ENCODE measurements around the gene OARD1.

DNA sequence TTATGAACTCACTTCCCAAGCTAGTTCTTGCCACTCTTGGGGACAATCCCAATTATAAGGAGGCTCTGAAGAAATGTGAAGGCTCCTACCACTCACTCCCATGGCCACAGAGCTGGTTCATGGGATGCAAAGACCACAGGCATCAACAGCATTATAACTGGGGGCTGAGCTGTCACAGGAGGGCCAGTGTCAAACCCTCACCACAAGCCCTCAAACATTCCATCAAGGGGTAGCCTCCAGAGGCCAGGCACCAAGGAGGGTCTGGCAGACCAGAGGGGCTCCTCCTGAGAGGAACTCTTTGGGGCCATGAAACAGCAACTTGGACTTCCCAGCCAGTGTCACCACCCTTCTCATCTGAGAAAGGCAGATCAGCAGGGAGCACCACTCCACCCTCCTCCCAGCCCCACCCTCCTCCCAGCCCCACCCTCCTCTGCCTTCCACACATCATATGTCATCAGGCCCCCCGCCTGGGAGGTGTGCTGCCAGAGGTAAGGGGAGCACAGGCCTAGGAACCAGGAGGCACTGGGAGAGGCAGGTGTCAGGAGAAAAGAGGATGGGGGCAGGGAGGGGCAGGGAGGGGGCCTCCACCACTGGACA is 31.1 kb downstream of the OARD1 start:
- TF ChIP-seq, protein P1, sequence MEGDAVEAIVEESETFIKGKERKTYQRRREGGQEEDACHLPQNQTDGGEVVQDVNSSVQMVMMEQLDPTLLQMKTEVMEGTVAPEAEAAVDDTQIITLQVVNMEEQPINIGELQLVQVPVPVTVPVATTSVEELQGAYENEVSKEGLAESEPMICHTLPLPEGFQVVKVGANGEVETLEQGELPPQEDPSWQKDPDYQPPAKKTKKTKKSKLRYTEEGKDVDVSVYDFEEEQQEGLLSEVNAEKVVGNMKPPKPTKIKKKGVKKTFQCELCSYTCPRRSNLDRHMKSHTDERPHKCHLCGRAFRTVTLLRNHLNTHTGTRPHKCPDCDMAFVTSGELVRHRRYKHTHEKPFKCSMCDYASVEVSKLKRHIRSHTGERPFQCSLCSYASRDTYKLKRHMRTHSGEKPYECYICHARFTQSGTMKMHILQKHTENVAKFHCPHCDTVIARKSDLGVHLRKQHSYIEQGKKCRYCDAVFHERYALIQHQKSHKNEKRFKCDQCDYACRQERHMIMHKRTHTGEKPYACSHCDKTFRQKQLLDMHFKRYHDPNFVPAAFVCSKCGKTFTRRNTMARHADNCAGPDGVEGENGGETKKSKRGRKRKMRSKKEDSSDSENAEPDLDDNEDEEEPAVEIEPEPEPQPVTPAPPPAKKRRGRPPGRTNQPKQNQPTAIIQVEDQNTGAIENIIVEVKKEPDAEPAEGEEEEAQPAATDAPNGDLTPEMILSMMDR (IDR thresholded peaks at IDR 0.05; ENCODE audit: poor library complexity) = no peak
- no peak for TF ChIP-seq EZH2 (IDR thresholded peaks at IDR 0.05; ENCODE audit: borderline replicate concordance)
- no peak for TF ChIP-seq EZH2phosphoT487 (IDR thresholded peaks at IDR 0.05; ENCODE audit: low read depth, severe bottlenecking, unreplicated experiment)
